ENCODE results near the gene SORCS2. TPM values are rescaled to one million over a fixed set of nuclear protein-coding genes. Genes with fewer than 3 reads are reported as not detected.

Gene SORCS2
- total RNA-seq, 2 experiments from 2014 or later = 0.07 TPM

- intact Hi-C loops (cut with micrococcal nuclease) = no loop called here
- DNase-seq = no peak
- no peak overlapping the region for H3K27ac Mint-ChIP-seq
- no peak overlapping the region for H3K4me3 Mint-ChIP-seq
- CTCF ChIA-PET = no interaction called here
- H3K36me3 Mint-ChIP-seq = no peaks in the 10 kb centered on the region
- no peaks in the 10 kb centered on the region for H3K4me1 Mint-ChIP-seq (ENCODE audit: low read depth)
- POLR2A ChIA-PET = no interaction called here
- no peaks in the 10 kb centered on the region for H3K9me3 Mint-ChIP-seq
- H3K27me3 Mint-ChIP-seq = no peaks in the 10 kb centered on the region
These were observed 59.0 kb downstream of the SORCS2 start for GRCh38 chr4:7251321-7251720.

GRCh38 chr4:7252051-7252450 is 59.7 kb downstream of the SORCS2 start:
- no peaks in the 10 kb centered on the region for H3K4me1 Mint-ChIP-seq (ENCODE audit: low read depth)
- intact Hi-C loops (cut with micrococcal nuclease) = no loop called here
- H3K4me3 Mint-ChIP-seq = no peak overlapping the region
- no peaks in the 10 kb centered on the region for H3K36me3 Mint-ChIP-seq
- peaks cover 3% of the 10 kb centered on the region for H3K27me3 Mint-ChIP-seq
- no peak for DNase-seq
- H3K9me3 Mint-ChIP-seq = no peaks in the 10 kb centered on the region
- ChIA-PET CTCF (interaction anchor here (1.1 kb wide), 1 partner anchor 84 kb away, joined by 4 read pairs; no protein-coding TSS in a partner anchor), POLR2A (no interaction called here)
- no peak overlapping the region for H3K27ac Mint-ChIP-seq

GRCh38 chr4:7252510-7253340 is 60.4 kb downstream of the SORCS2 start:
- Mint-ChIP-seq H3K27me3 (peaks cover 3% of the 10 kb centered on the region), H3K27ac (no peak overlapping the region), H3K4me1 (ENCODE audit: low read depth) (no peaks in the 10 kb centered on the region), H3K36me3 (no peaks in the 10 kb centered on the region), H3K9me3 (no peaks in the 10 kb centered on the region), H3K4me3 (no peak overlapping the region)
- ChIA-PET POLR2A (no interaction called here), CTCF (interaction anchor here (1.1 kb wide), 1 partner anchor 83 kb away, joined by 4 read pairs; no protein-coding TSS in a partner anchor)
- no peak for DNase-seq
- intact Hi-C loops (cut with micrococcal nuclease) = no loop called here

- no peaks in the 10 kb centered on the region for H3K9me3 Mint-ChIP-seq
- H3K27ac Mint-ChIP-seq = no peak overlapping the region
- CTCF ChIA-PET = no interaction called here
- intact Hi-C loops (cut with micrococcal nuclease) = no loop called here
- no peak overlapping the region for H3K4me3 Mint-ChIP-seq
- POLR2A ChIA-PET = no interaction called here
- no peaks in the 10 kb centered on the region for H3K36me3 Mint-ChIP-seq
- peaks cover 3% of the 10 kb centered on the region for H3K27me3 Mint-ChIP-seq
- DNase-seq = no peak
- no peaks in the 10 kb centered on the region for H3K4me1 Mint-ChIP-seq (ENCODE audit: low read depth)
These were observed 61.0 kb downstream of the SORCS2 start for GRCh38 chr4:7253341-7253700.

GRCh38 chr4:7253837-7254236 is 61.5 kb downstream of the SORCS2 start:
- peaks cover 3% of the 10 kb centered on the region for H3K27me3 Mint-ChIP-seq
- H3K9me3 Mint-ChIP-seq = no peaks in the 10 kb centered on the region
- no peaks in the 10 kb centered on the region for H3K4me1 Mint-ChIP-seq (ENCODE audit: low read depth)
- ChIA-PET POLR2A (no interaction called here), CTCF (no interaction called here)
- no peak for DNase-seq
- intact Hi-C loops (cut with micrococcal nuclease) = no loop called here
- H3K27ac Mint-ChIP-seq = no peak overlapping the region
- no peak overlapping the region for H3K4me3 Mint-ChIP-seq
- no peaks in the 10 kb centered on the region for H3K36me3 Mint-ChIP-seq

GRCh38 chr4:7254736-7255487 is 62.6 kb downstream of the SORCS2 start:
- ChIA-PET POLR2A (no interaction called here), CTCF (no interaction called here)
- Mint-ChIP-seq H3K36me3 (no peaks in the 10 kb centered on the region), H3K27me3 (peaks cover 5% of the 10 kb centered on the region), H3K27ac (no peak overlapping the region), H3K4me1 (ENCODE audit: low read depth) (no peaks in the 10 kb centered on the region), H3K9me3 (peaks cover 5% of the 10 kb centered on the region), H3K4me3 (no peak overlapping the region)
- no peak for DNase-seq
- intact Hi-C loops (cut with micrococcal nuclease) = no loop called here

- intact Hi-C loops (cut with micrococcal nuclease) = no loop called here
- H3K4me3 Mint-ChIP-seq = no peak overlapping the region
- no peaks in the 10 kb centered on the region for H3K4me1 Mint-ChIP-seq (ENCODE audit: low read depth)
- no peak overlapping the region for H3K27ac Mint-ChIP-seq
- peaks cover 5% of the 10 kb centered on the region for H3K9me3 Mint-ChIP-seq
- peaks cover 5% of the 10 kb centered on the region for H3K27me3 Mint-ChIP-seq
- no peaks in the 10 kb centered on the region for H3K36me3 Mint-ChIP-seq
- no peak for DNase-seq
- POLR2A ChIA-PET = no interaction called here
- CTCF ChIA-PET = no interaction called here
These were observed 63.1 kb downstream of the SORCS2 start for GRCh38 chr4:7255488-7255881.

- H3K27me3 Mint-ChIP-seq = peaks cover 5% of the 10 kb centered on the region
- ChIA-PET POLR2A (no interaction called here), CTCF (no interaction called here)
- H3K4me3 Mint-ChIP-seq = no peak overlapping the region
- no peaks in the 10 kb centered on the region for H3K4me1 Mint-ChIP-seq (ENCODE audit: low read depth)
- no peaks in the 10 kb centered on the region for H3K36me3 Mint-ChIP-seq
- no peak for DNase-seq
- H3K27ac Mint-ChIP-seq = no peak overlapping the region
- H3K9me3 Mint-ChIP-seq = peaks cover 5% of the 10 kb centered on the region
- intact Hi-C loops (cut with micrococcal nuclease) = no loop called here
These were observed 63.7 kb downstream of the SORCS2 start for GRCh38 chr4:7255996-7256395.

- CTCF ChIA-PET = no interaction called here
These were observed 64.9 kb downstream of the SORCS2 start for GRCh38 chr4:7256984-7257810.

GRCh38 chr4:7259039-7259438 is 66.7 kb downstream of the SORCS2 start:
- Mint-ChIP-seq H3K9me3 (peaks cover 5% of the 10 kb centered on the region), H3K36me3 (no peaks in the 10 kb centered on the region), H3K27ac (no peak overlapping the region), H3K4me1 (ENCODE audit: low read depth) (no peaks in the 10 kb centered on the region), H3K27me3 (peaks cover 5% of the 10 kb centered on the region), H3K4me3 (no peak overlapping the region)
- DNase-seq = no peak
- ChIA-PET POLR2A (no interaction called here), CTCF (no interaction called here)
- intact Hi-C loops (cut with micrococcal nuclease) = no loop called here

More at GRCh38 chr4:7256984-7257810, 64.9 kb downstream of the SORCS2 start:
- H3K9me3 Mint-ChIP-seq = peaks cover 5% of the 10 kb centered on the region
- no peak overlapping the region for H3K4me3 Mint-ChIP-seq
- no peak for DNase-seq
- no peak overlapping the region for H3K27ac Mint-ChIP-seq
- POLR2A ChIA-PET = no interaction called here
- intact Hi-C loops (cut with micrococcal nuclease) = no loop called here
- no peaks in the 10 kb centered on the region for H3K4me1 Mint-ChIP-seq (ENCODE audit: low read depth)
- no peaks in the 10 kb centered on the region for H3K36me3 Mint-ChIP-seq
- H3K27me3 Mint-ChIP-seq = peaks cover 5% of the 10 kb centered on the region

GRCh38 chr4:7260569-7260968 is 68.2 kb downstream of the SORCS2 start:
- Mint-ChIP-seq H3K4me1 (ENCODE audit: low read depth) (no peaks in the 10 kb centered on the region), H3K4me3 (no peak overlapping the region), H3K27ac (no peak overlapping the region), H3K9me3 (peaks cover 5% of the 10 kb centered on the region), H3K27me3 (peaks cover 5% of the 10 kb centered on the region), H3K36me3 (no peaks in the 10 kb centered on the region)
- ChIA-PET CTCF (no interaction called here), POLR2A (no interaction called here)
- intact Hi-C loops (cut with micrococcal nuclease) = no loop called here
- DNase-seq = no peak

GRCh38 chr4:7261087-7261486 is 68.7 kb downstream of the SORCS2 start:
- intact Hi-C loops (cut with micrococcal nuclease) = no loop called here
- Mint-ChIP-seq H3K4me1 (ENCODE audit: low read depth) (no peaks in the 10 kb centered on the region), H3K9me3 (peaks cover 5% of the 10 kb centered on the region), H3K36me3 (no peaks in the 10 kb centered on the region), H3K27me3 (peaks cover 5% of the 10 kb centered on the region), H3K4me3 (no peak overlapping the region), H3K27ac (no peak overlapping the region)
- CTCF ChIA-PET = no interaction called here
- POLR2A ChIA-PET = no interaction called here
- no peak for DNase-seq

Measured in activated CD4-positive, alpha-beta memory T cell treated with anti-CD3 and anti-CD28 coated beads for 36 hours (primary cell).